GM13976 (cell line): ENCODE data around the gene DHX16.
A peak's percentile ranks its signal among the peaks of the same experiment; 100 is the strongest.

Source experiments
- DNase-seq: peaks from one replicate; pipeline ENCODE4 v3.0.0; 2012; ENCODE audit warnings: low spot score
- in situ Hi-C: fragments of 300-500 bp; cut with MboI; formaldehyde crosslinking; loops from one replicate; pipeline ENCODE4 v1.12.0; 2022; ENCODE audit warnings: low sequenced_read_pairs, mixed read lengths, inconsistent platforms; ENCODE audit not compliant: unreplicated experiment
- TF ChIP-seq, protein P1 (sequence below): IDR thresholded peaks from 2 replicates; pipeline ENCODE4 v1.5.1; 2012; ENCODE audit warnings: borderline replicate concordance, mild to moderate bottlenecking; ENCODE audit not compliant: insufficient read depth; ENCODE audit errors: extremely low read depth, missing control alignments, control extremely low read depth

Gene DHX16

DNA sequence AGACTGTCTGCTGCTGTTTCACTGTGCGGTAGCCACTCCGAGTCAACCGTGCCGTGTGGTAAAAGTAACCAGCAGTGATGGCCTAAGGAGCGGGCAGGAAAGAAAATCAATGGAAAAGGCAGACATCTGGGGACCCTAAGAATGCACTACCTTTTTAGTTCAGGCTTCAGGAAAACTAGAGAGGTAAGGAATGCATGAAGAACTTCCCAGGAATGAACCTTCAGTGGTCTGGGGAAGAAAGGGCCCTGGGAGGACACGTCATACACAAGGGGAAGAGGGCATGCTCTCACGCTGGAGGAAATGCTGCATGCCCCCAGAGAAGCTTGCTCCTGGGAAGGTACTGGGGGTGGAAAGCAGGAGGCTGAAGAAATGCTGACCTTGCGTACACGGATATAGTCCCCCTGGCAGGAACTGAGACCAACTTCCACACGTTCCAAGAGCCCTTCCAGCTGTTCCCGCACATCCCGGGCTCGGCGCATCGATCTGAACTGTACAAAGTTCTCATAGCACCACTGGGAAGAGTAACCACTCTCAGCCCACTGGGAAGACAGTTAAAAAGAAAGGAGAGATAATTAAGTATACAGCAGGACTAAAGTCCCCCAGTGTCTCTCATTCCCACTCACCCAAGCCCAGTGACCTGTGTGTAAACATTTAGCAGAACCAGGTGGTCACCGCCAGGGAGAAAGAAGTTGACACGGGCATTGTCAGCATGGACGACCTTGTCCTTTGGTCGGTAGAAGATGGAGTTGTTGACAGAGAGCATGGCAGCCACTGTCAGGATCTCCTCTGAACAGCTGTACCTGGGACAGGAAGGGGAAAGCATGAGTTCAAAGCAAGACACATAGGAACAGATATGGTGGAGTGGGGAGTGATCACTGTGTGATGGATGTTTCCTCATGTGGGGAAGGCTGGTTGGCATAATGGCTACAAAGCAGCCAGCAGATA lies 17.7 kb downstream of the DHX16 start:
- TF ChIP-seq, protein P1, sequence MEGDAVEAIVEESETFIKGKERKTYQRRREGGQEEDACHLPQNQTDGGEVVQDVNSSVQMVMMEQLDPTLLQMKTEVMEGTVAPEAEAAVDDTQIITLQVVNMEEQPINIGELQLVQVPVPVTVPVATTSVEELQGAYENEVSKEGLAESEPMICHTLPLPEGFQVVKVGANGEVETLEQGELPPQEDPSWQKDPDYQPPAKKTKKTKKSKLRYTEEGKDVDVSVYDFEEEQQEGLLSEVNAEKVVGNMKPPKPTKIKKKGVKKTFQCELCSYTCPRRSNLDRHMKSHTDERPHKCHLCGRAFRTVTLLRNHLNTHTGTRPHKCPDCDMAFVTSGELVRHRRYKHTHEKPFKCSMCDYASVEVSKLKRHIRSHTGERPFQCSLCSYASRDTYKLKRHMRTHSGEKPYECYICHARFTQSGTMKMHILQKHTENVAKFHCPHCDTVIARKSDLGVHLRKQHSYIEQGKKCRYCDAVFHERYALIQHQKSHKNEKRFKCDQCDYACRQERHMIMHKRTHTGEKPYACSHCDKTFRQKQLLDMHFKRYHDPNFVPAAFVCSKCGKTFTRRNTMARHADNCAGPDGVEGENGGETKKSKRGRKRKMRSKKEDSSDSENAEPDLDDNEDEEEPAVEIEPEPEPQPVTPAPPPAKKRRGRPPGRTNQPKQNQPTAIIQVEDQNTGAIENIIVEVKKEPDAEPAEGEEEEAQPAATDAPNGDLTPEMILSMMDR: no peak
- in situ Hi-C loops: no loop called here
- no peak for DNase-seq

DNA sequence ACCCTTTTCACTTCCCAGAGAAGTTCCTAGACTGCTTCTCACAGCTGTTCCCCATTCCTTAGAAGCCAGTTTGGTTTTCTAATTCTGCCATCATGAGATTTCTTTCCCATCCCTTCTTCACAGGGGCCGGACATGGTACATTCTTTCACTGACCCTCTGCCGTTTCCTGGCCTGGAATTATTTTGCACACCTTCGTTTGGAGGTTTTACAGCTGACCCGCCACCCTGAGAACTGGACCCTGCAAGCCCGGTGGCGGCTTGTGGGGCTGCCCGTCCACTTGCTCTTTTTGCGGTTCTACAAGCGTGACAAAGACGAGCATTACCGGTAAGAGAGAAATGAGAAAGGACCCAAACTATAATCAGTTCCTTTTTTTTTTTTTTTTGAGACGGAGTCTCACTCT lies 21.7 kb downstream of the DHX16 start:
- DNase-seq: no peak
- in situ Hi-C loops: no loop called here

DNA sequence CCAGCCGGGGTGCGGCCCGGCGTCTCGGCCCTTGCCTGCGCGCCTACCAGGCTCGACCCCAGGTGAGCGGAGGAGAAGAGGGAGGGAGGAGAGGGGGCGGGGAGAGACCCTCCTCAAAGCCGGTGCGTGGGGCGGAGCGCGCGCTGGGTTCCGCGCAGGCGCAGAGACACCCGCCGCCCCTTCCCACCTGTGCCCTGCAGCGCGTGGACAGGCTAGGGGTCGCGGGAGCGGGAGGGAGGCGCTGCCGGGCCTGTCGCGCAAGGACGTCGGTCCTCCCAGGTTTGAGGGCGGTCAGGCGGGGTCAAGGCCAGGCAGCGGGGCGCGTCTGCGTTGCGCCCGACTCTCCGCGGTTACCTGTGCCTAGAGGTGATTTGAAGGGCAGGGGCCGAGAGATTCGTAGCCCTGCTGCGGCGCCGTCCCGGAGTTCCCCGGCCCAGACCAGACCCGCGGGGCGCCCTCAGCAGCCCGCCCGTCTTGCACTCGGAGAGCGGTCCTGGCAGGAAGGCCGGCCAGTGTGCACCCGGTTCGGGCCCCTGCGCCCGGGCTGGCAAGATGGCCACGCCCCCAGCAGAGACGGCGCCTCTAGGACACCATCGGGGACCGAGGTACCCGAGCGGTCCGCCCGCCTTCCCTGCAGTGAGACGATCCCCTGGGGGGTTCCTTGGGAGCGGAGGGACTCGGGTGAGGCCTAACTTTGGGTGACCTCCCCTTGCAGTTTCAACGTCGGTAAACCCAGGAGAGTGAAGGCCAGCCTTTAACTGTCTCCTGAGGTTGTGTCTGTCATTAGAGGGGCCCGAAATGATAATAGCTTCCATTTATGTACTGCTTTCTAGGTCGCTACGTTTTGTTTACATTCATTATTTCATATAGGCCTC lies 25.3 kb downstream of the DHX16 start:
- peak; percentile 87 for DNase-seq
- in situ Hi-C loops: no loop called here

More for the DNA sequence above, 21.7 kb downstream of the DHX16 start:
- TF ChIP-seq, protein P1: no peak

DNA sequence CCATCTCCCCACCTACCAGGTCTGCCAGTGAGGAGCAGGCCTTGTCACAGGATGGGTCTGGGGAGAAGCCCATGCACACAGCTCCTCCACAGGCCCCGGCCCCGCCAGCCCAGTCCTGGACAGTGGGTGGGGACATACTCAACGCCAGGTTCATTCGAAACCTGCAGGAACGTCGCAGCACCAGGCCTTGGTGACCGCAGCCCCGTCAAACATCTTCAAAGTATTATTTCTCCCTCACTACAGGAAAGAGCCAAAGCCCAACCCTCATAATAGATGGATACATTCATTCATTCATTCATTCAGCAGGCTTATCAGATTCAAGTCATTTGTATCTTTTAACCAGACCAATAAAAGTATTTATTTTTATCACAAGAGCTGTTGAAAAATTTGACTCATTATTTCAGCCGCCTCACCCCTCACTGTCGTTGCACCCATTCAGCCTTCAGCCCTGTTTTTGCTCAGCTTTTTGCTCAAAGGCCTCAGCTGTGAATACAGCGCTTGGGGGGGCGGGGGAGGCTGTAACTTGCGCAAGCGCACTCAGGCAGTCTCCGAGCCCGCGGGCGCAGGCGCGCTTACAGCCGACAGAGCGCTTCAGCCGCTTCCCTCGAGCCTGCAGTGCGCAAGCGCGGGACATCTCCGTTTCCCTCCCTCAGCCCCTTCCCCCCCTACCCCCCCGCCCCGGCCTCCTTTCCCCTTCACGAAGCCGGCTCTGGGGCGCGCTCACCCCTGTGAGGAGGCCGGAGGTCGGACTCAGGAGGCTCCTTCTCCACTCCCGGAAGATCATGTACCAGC lies 26.2 kb downstream of the DHX16 start, which contains the start of gene C6orf136:
C6orf136 (plus strand) TSS at position 684 of the 792 bp plus-strand sequence; CDS start at position 783, 99 bp downstream.
- peak; percentile 99 for DNase-seq
- in situ Hi-C loops: no loop called here
- TF ChIP-seq, protein P1: no peak

More for the DNA sequence above, 25.3 kb downstream of the DHX16 start:
- TF ChIP-seq, protein P1: no peak

DNA sequence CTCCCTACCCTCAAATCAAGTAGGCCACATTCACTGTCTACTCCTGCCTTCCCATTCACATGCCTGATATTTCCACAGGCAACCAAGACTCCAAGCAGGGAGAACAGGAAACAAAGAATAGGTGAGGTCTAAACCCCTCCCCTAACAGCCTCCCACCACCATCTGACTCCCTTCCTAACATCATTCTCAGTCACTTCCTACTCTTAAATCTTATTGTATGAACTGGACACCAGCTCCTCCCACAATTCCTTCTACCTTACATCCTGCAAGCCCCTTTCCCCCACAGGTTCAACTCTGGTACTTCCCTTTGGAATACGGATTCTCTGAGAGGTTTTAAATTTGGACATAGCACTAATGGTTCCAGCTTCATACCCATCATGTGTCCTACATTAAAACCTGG lies 26.8 kb downstream of the DHX16 start:
- TF ChIP-seq, protein P1: no peak
- in situ Hi-C loops: no loop called here
- no peak for DNase-seq
